Activated CD4-positive, alpha-beta memory T cell treated with anti-CD3 and anti-CD28 coated beads for 36 hours (primary cell): ENCODE results near the gene SPAG6. TPM values are rescaled to one million over a fixed set of nuclear protein-coding genes. Genes with fewer than 3 reads are reported as not detected.

Source experiments
- CTCF ChIA-PET: fragments of 350-600 bp; sonication (Branson Sonifier 250); formaldehyde crosslinking; loops from one replicate; lab custom pipeline; 2021; ENCODE audit warnings: antibody characterized with exemption, inconsistent platforms; lab: Charles Lee
- POLR2A ChIA-PET: fragments of 350-600 bp; sonication (Branson Sonifier 250); formaldehyde crosslinking; loops from one replicate; lab custom pipeline; 2021; ENCODE audit warnings: antibody characterized with exemption; lab: Charles Lee
- DNase-seq: peaks from one replicate; pipeline ENCODE4 v3.0.0-alpha.2; 2020
- H3K27ac Mint-ChIP-seq: one replicate; pipeline ENCODE4 v1.8.0; 2021; ENCODE audit warnings: mixed read lengths
- H3K27me3 Mint-ChIP-seq: one replicate; pipeline ENCODE4 v1.8.0; 2021; ENCODE audit warnings: mixed read lengths
- H3K36me3 Mint-ChIP-seq: one replicate; pipeline ENCODE4 v1.8.0; 2021; ENCODE audit warnings: mixed read lengths
- H3K4me1 Mint-ChIP-seq: one replicate; pipeline ENCODE4 v1.8.0; 2021; ENCODE audit warnings: low read depth, mixed read lengths
- H3K4me3 Mint-ChIP-seq: one replicate; pipeline ENCODE4 v1.8.0; 2021; ENCODE audit warnings: mild to moderate bottlenecking, mixed read lengths
- H3K9me3 Mint-ChIP-seq: one replicate; pipeline ENCODE4 v1.8.0; 2021; ENCODE audit warnings: mixed read lengths
- intact Hi-C: fragments of 100-400 bp; cut with micrococcal nuclease; formaldehyde crosslinking; loops from one replicate; pipeline ENCODE4 v1.15.1; 2023
- total RNA-seq, 2 experiments: library from RNA; stranded (reverse); gene quantifications; one replicate each; pipeline ENCODE4 v1.2.3, GENCODE V29; 2021

The SPAG6 gene
- total RNA-seq, 2 experiments from 2014 or later = 0.24 TPM; not detected in 1

DNA sequence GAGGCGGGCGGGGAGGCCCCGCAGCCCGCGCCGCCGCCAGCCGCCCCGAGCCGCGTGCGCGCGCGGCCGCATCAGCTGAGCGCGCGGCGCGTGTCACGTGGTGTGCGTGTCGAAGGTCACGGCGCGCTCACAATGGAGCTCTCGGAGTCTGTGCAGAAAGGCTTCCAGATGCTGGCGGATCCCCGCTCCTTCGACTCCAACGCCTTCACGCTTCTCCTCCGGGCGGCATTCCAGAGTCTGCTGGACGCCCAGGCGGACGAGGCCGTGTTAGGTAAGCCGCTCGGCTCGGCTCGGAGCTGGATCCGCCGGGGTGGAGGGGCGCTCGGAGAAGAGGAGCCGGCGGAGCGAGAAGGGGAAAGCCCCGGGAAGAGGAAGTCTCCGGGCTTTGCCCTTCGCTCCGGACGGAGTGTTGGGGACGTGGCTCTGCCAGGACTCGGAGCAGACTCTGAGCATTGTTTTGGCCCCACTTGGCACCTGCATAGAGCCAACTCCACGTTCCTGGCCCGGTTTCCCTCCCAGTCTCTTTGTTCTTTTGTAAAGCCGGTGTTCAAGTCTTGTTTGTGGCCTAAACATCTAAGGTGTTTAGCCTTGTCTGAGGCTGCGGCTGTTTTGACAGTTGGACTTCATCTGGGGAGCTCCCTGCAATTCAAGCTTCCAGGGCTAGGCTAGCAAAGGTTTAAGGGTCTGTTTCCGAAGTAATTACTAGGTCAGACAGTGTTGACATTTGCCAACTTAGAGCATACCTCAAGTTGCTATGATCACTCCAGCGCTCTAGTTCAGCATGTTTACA lies 28.8 kb upstream of the SPAG6 start, which contains the start of gene COMMD3:
TSS of gene COMMD3 (plus strand) at position 103 of the 790 bp plus-strand sequence. CDS start at position 133, 30 bp downstream.
- ChIA-PET CTCF (interaction anchor here (0.8 to 1.8 kb wide), 7 partner anchors 23 to 306 kb away, joined by 3 to 7 read pairs (median 4); no protein-coding TSS in a partner anchor), POLR2A (interaction anchor here (0.5 to 2.7 kb wide), 13 partner anchors 8 to 791 kb away, joined by 3 to 13 read pairs (median 5); partner anchors contain the start of genes DNAJC1 and SKIDA1)
- Mint-ChIP-seq H3K4me1 (peaks cover 37% of the 10 kb centered on the region), H3K9me3 (no peaks in the 10 kb centered on the region), H3K27me3 (peaks cover 4% of the 10 kb centered on the region), H3K27ac (peak within 1 kb of the TSS; percentile 92), H3K36me3 (peaks cover 8% of the 10 kb centered on the region), H3K4me3 (peak within 1 kb of the TSS; percentile 92)
- peak; percentile 87 for DNase-seq
- intact Hi-C loops = loop anchor here (1.0 to 5.0 kb wide), 9 partner anchors 9 to 784 kb away; partner anchors contain the start of gene MSRB2

GRCh38 chr10:22317076-22317370 lies 28.3 kb upstream of the SPAG6 start:
- ChIA-PET POLR2A (interaction anchor here (1.3 to 2.7 kb wide), 9 partner anchors 8 to 314 kb away, joined by 3 to 12 read pairs (median 8); partner anchors contain the start of gene DNAJC1), CTCF (interaction anchor here (0.8 to 1.8 kb wide), 5 partner anchors 23 to 306 kb away, joined by 3 to 7 read pairs (median 4); no protein-coding TSS in a partner anchor)
- intact Hi-C loops = loop anchor here (2.0 to 5.0 kb wide), 6 partner anchors 120 to 784 kb away; partner anchors contain the start of gene MSRB2
- Mint-ChIP-seq H3K27me3 (peaks cover 4% of the 10 kb centered on the region), H3K4me3 (peak overlapping the region; percentile 86), H3K9me3 (no peaks in the 10 kb centered on the region), H3K36me3 (peaks cover 9% of the 10 kb centered on the region), H3K27ac (peak overlapping the region; percentile 91), H3K4me1 (peaks cover 37% of the 10 kb centered on the region)
- DNase-seq = peak; percentile 43

- ChIA-PET POLR2A (interaction anchor here (0.5 to 0.9 kb wide), 2 partner anchors 22 to 51 kb away, joined by 3 to 4 read pairs; no protein-coding TSS in a partner anchor), CTCF (interaction anchor here (0.5 to 1.3 kb wide), 3 partner anchors 87 to 672 kb away, joined by 3 to 4 read pairs (median 3); no protein-coding TSS in a partner anchor)
- Mint-ChIP-seq H3K4me1 (peaks cover 43% of the 10 kb centered on the region), H3K36me3 (peaks cover 16% of the 10 kb centered on the region), H3K27ac (peak overlapping the region; percentile 74), H3K9me3 (no peaks in the 10 kb centered on the region), H3K27me3 (peaks cover 11% of the 10 kb centered on the region), H3K4me3 (peak overlapping the region; percentile 86)
- no peak for DNase-seq
- intact Hi-C loops = loop anchor here (2.0 to 5.0 kb wide), 6 partner anchors 119 to 785 kb away; partner anchors contain the start of gene MSRB2
These were observed 27.3 kb upstream of the SPAG6 start for GRCh38 chr10:22317771-22318565.

DNA sequence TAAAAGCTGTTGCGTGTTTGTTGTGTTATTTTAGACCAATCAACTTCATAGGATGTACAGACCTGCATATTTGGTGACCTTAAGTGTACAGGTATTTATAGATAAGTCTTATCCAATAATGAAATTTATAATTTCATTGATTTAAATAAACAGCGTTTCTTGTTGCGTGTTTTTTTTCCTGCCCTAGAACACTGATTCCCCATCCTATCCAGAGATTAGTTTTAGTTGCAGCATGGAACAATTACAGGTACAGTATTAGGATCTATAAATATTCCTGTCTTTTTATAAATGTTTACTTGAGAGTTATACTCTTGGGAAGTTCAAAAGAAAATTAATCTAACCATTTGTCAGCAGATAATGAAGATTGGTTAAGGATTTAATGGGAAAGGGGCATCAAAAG lies 26.5 kb upstream of the SPAG6 start:
- ChIA-PET POLR2A (no interaction called here), CTCF (interaction anchor here (0.5 to 1.5 kb wide), 2 partner anchors 88 to 325 kb away, joined by 3 to 4 read pairs; no protein-coding TSS in a partner anchor)
- Mint-ChIP-seq H3K27ac (no peak overlapping the region), H3K27me3 (peaks cover 14% of the 10 kb centered on the region), H3K4me3 (no peak overlapping the region), H3K4me1 (peaks cover 51% of the 10 kb centered on the region), H3K36me3 (peaks cover 16% of the 10 kb centered on the region), H3K9me3 (no peaks in the 10 kb centered on the region)
- DNase-seq = no peak
- intact Hi-C loops = loop anchor here (5.0 kb wide), 4 partner anchors 216 to 779 kb away; partner anchors contain the start of gene MSRB2

- POLR2A ChIA-PET = no interaction called here
- H3K36me3 Mint-ChIP-seq = peaks cover 16% of the 10 kb centered on the region
- H3K4me1 Mint-ChIP-seq = peaks cover 58% of the 10 kb centered on the region
- intact Hi-C loops = loop anchor here (5.0 kb wide), 4 partner anchors 217 to 778 kb away; partner anchors contain the start of gene MSRB2
- H3K4me3 Mint-ChIP-seq = peak overlapping the region; percentile 77
- H3K9me3 Mint-ChIP-seq = no peaks in the 10 kb centered on the region
- DNase-seq = no peak
- CTCF ChIA-PET = interaction anchor here (1.5 kb wide), 1 partner anchor 326 kb away, joined by 4 read pairs; no protein-coding TSS in a partner anchor
- peaks cover 18% of the 10 kb centered on the region for H3K27me3 Mint-ChIP-seq
- H3K27ac Mint-ChIP-seq = peak overlapping the region; percentile 89
These were observed 25.7 kb upstream of the SPAG6 start for GRCh38 chr10:22319547-22319979.

DNA sequence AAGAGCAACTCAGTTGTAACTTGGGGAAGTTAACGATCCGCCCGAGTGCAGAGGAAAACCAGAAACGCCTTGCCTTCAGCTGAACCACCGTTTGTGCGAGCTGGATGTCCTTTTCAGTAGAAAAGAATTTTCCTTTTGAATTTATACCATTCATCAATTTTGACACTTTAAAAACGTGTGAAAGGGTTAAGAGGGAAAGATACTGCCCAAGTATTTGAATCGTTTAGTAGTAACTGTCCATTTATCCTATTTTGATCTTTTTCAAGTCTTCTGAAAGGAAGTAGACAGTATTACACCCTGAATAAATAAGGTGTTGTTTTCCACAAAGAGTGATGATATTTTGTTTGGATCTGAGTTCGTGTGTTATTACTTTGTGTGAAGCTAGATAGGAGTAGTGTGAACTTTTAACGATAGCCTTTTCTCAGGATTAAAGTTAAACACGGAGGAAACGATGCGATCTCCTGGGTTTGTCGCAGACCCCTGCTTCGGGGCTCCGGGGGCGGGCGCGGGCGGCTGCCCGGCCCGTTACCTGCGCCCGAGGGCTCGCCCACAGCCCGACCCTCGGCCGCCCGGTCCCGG lies 25.2 kb upstream of the SPAG6 start:
- Mint-ChIP-seq H3K36me3 (peaks cover 16% of the 10 kb centered on the region), H3K9me3 (no peaks in the 10 kb centered on the region), H3K27me3 (peaks cover 22% of the 10 kb centered on the region), H3K4me3 (peak overlapping the region; percentile 77), H3K27ac (peak overlapping the region; percentile 89), H3K4me1 (peaks cover 59% of the 10 kb centered on the region)
- intact Hi-C loops = loop anchor here (2.0 to 5.0 kb wide), 6 partner anchors 218 to 777 kb away; partner anchors contain the start of genes DNAJC1 and MSRB2
- POLR2A ChIA-PET = no interaction called here
- DNase-seq = no peak
- CTCF ChIA-PET = interaction anchor here (1.5 kb wide), 1 partner anchor 327 kb away, joined by 4 read pairs; no protein-coding TSS in a partner anchor

GRCh38 chr10:22320591-22321155 lies 24.6 kb upstream of the SPAG6 start, which contains the start of gene BMI1:
BMI1 (plus strand) TSS chr10:22321099; CDS start chr10:22326450, 5,351 bp downstream.
- Mint-ChIP-seq H3K9me3 (no peaks in the 10 kb centered on the region), H3K4me1 (peaks cover 54% of the 10 kb centered on the region), H3K27me3 (peaks cover 22% of the 10 kb centered on the region), H3K4me3 (peak within 1 kb of the TSS; percentile 91), H3K36me3 (peaks cover 15% of the 10 kb centered on the region), H3K27ac (peak within 1 kb of the TSS; percentile 89)
- POLR2A ChIA-PET = interaction anchor here (1.0 to 1.3 kb wide), 2 partner anchors 92 to 116 kb away, joined by 3 read pairs; no protein-coding TSS in a partner anchor
- CTCF ChIA-PET = no interaction called here
- peak; percentile 82 for DNase-seq
- intact Hi-C loops = loop anchor here (2.0 to 5.0 kb wide), 2 partner anchors 298 to 318 kb away; partner anchors contain the start of gene DNAJC1

- Mint-ChIP-seq H3K9me3 (no peaks in the 10 kb centered on the region), H3K4me1 (peaks cover 58% of the 10 kb centered on the region), H3K27ac (peak overlapping the region; percentile 80), H3K36me3 (peaks cover 16% of the 10 kb centered on the region), H3K27me3 (peaks cover 22% of the 10 kb centered on the region), H3K4me3 (peak overlapping the region; percentile 75)
- ChIA-PET CTCF (interaction anchor here (1.4 kb wide), 1 partner anchor 311 kb away, joined by 3 read pairs; no protein-coding TSS in a partner anchor), POLR2A (interaction anchor here (1.0 to 1.3 kb wide), 3 partner anchors 8 to 116 kb away, joined by 3 read pairs; no protein-coding TSS in a partner anchor)
- DNase-seq = peak; percentile 65
- intact Hi-C loops = loop anchor here (2.0 to 5.0 kb wide), 2 partner anchors 299 to 319 kb away; partner anchors contain the start of gene DNAJC1
These were observed 24.0 kb upstream of the SPAG6 start for GRCh38 chr10:22321156-22321923.

GRCh38 chr10:22321924-22322640 lies 23.2 kb upstream of the SPAG6 start:
- H3K4me3 Mint-ChIP-seq = peak overlapping the region; percentile 91
- no peaks in the 10 kb centered on the region for H3K9me3 Mint-ChIP-seq
- peak overlapping the region; percentile 81 for H3K27ac Mint-ChIP-seq
- H3K4me1 Mint-ChIP-seq = peaks cover 59% of the 10 kb centered on the region
- intact Hi-C loops = loop anchor here (2.0 to 5.0 kb wide), 2 partner anchors 300 to 319 kb away; partner anchors contain the start of gene DNAJC1
- POLR2A ChIA-PET = interaction anchor here (1.0 to 1.3 kb wide), 3 partner anchors 9 to 115 kb away, joined by 3 read pairs; no protein-coding TSS in a partner anchor
- DNase-seq = peak; percentile 23
- peaks cover 22% of the 10 kb centered on the region for H3K36me3 Mint-ChIP-seq
- peaks cover 22% of the 10 kb centered on the region for H3K27me3 Mint-ChIP-seq
- CTCF ChIA-PET = interaction anchor here (1.4 kb wide), 2 partner anchors 9 to 311 kb away, joined by 3 to 5 read pairs; no protein-coding TSS in a partner anchor
